ENCODE data around the gene PQBP1. TPM values are rescaled to one million over a fixed set of nuclear protein-coding genes. Genes with fewer than 3 reads are reported as not detected.

Gene PQBP1
- total and polyA plus RNA-seq, 5 donors = 59.8 to 78.6 (median 70.6) TPM

- 91% methylated on average over 5 of the region's 5 CpGs for whole genome bisulfite sequencing
- ATAC-seq (no peak), DNase-seq (no peak)
- H3K27me3 ChIP-seq (ENCODE audit: control insufficient read depth, insufficient read depth) = no peaks in the 10 kb centered on the region
- no peak overlapping the region for H3K27ac ChIP-seq (ENCODE audit: low read length)
- H3K9me3 ChIP-seq (ENCODE audit: control insufficient read depth, low read length) = no peaks in the 10 kb centered on the region
- intact Hi-C loops (cut with DNase I) = no loop called here
- no peaks in the 10 kb centered on the region for H3K4me1 ChIP-seq (ENCODE audit: control insufficient read depth, insufficient read depth, low read length)
- H3K4me3 ChIP-seq (ENCODE audit: low read length) = no peak overlapping the region
These were observed 16.1 kb downstream of the PQBP1 start for GRCh38 chrX:48913605-48914366.

- 85% methylated on average over 13 of the region's 13 CpGs for WGBS
- ATAC-seq (no peak), DNase-seq (no peak)
- Histone ChIP-seq H3K27me3 (ENCODE audit: control insufficient read depth, insufficient read depth) (no peaks in the 10 kb centered on the region), H3K4me1 (ENCODE audit: control insufficient read depth, insufficient read depth, low read length) (no peaks in the 10 kb centered on the region), H3K4me3 (ENCODE audit: low read length) (no peak overlapping the region), H3K9me3 (ENCODE audit: control insufficient read depth, low read length) (no peaks in the 10 kb centered on the region), H3K27ac (ENCODE audit: low read length) (no peak overlapping the region)
- intact Hi-C loops (cut with DNase I) = no loop called here
These were observed 17.1 kb downstream of the PQBP1 start for GRCh38 chrX:48914593-48915493.

GRCh38 chrX:48917139-48918001 is 19.6 kb downstream of the PQBP1 start:
- WGBS = 22% methylated on average over 26 of the region's 27 CpGs
- Histone ChIP-seq H3K4me3 (ENCODE audit: low read length) (no peak overlapping the region), H3K9me3 (ENCODE audit: control insufficient read depth, low read length) (no peaks in the 10 kb centered on the region), H3K27ac (ENCODE audit: low read length) (peak overlapping the region; percentile 14), H3K4me1 (ENCODE audit: control insufficient read depth, insufficient read depth, low read length) (no peaks in the 10 kb centered on the region), H3K27me3 (ENCODE audit: control insufficient read depth, insufficient read depth) (no peaks in the 10 kb centered on the region)
- peak; percentile 75 to 79 for ATAC-seq
- intact Hi-C loops (cut with DNase I) = no loop called here
- peak; percentile 88 to 95 (median 94) for DNase-seq

- Histone ChIP-seq H3K4me1 (ENCODE audit: control insufficient read depth, insufficient read depth, low read length) (no peaks in the 10 kb centered on the region), H3K27ac (ENCODE audit: low read length) (peak overlapping the region; percentile 78), H3K4me3 (ENCODE audit: low read length) (peak overlapping the region; percentile 53), H3K9me3 (ENCODE audit: control insufficient read depth, low read length) (no peaks in the 10 kb centered on the region), H3K27me3 (ENCODE audit: control insufficient read depth, insufficient read depth) (no peaks in the 10 kb centered on the region)
- ATAC-seq (peak in 1 of 2 donors; percentile 9), DNase-seq (no peak)
- WGBS = 11% methylated on average over 23 of the region's 23 CpGs
- intact Hi-C loops (cut with DNase I) = no loop called here
These were observed 20.5 kb downstream of the PQBP1 start for GRCh38 chrX:48918301-48918642.

- intact Hi-C loops (cut with DNase I) = no loop called here
- H3K9me3 ChIP-seq (ENCODE audit: control insufficient read depth, low read length) = no peaks in the 10 kb centered on the region
- DNase-seq (peak; percentile 88 to 95 (median 95)), ATAC-seq (peak; percentile 88 to 89)
- H3K4me1 ChIP-seq (ENCODE audit: control insufficient read depth, insufficient read depth, low read length) = no peaks in the 10 kb centered on the region
- peak within 1 kb of the TSS; percentile 82 for H3K27ac ChIP-seq (ENCODE audit: low read length)
- H3K27me3 ChIP-seq (ENCODE audit: control insufficient read depth, insufficient read depth) = no peaks in the 10 kb centered on the region
- H3K4me3 ChIP-seq (ENCODE audit: low read length) = peak within 1 kb of the TSS; percentile 53
- WGBS = under 1% methylated on average over 55 of the region's 55 CpGs
These were observed 21.1 kb downstream of the PQBP1 start, which contains the start of gene PIM2 for GRCh38 chrX:48918643-48919340. Gene PIM2 (minus strand): TSS chrX:48919024. CDS start chrX:48918834, 190 bp downstream.

- 1% methylated on average over 15 of the region's 15 CpGs for WGBS
- Histone ChIP-seq H3K9me3 (ENCODE audit: control insufficient read depth, low read length) (no peaks in the 10 kb centered on the region), H3K27ac (ENCODE audit: low read length) (peak overlapping the region; percentile 82), H3K4me1 (ENCODE audit: control insufficient read depth, insufficient read depth, low read length) (no peaks in the 10 kb centered on the region), H3K4me3 (ENCODE audit: low read length) (peak overlapping the region; percentile 53), H3K27me3 (ENCODE audit: control insufficient read depth, insufficient read depth) (no peaks in the 10 kb centered on the region)
- intact Hi-C loops (cut with DNase I) = no loop called here
- DNase-seq = peak in 1 of 3 donors; percentile 56
- peak; percentile 5 to 13 for ATAC-seq
These were observed 21.7 kb downstream of the PQBP1 start for GRCh38 chrX:48919360-48919841.

- ATAC-seq = no peak
- no peaks in the 10 kb centered on the region for H3K9me3 ChIP-seq (ENCODE audit: control insufficient read depth, low read length)
- no peaks in the 10 kb centered on the region for H3K27me3 ChIP-seq (ENCODE audit: control insufficient read depth, insufficient read depth)
- WGBS = 36% methylated on average over 8 of the region's 8 CpGs
- no peak for DNase-seq
- no peak overlapping the region for H3K27ac ChIP-seq (ENCODE audit: low read length)
- no peak overlapping the region for H3K4me3 ChIP-seq (ENCODE audit: low read length)
- intact Hi-C loops (cut with DNase I) = no loop called here
- H3K4me1 ChIP-seq (ENCODE audit: control insufficient read depth, insufficient read depth, low read length) = no peaks in the 10 kb centered on the region
These were observed 22.4 kb downstream of the PQBP1 start for GRCh38 chrX:48919947-48920717.

GRCh38 chrX:48920718-48921104 is 23.0 kb downstream of the PQBP1 start:
- no peak for DNase-seq

GRCh38 chrX:48923771-48924170 is 26.0 kb downstream of the PQBP1 start:
- Histone ChIP-seq H3K4me3 (ENCODE audit: low read length) (no peak overlapping the region), H3K27ac (ENCODE audit: low read length) (no peak overlapping the region), H3K4me1 (ENCODE audit: control insufficient read depth, insufficient read depth, low read length) (no peaks in the 10 kb centered on the region), H3K9me3 (ENCODE audit: control insufficient read depth, low read length) (no peaks in the 10 kb centered on the region), H3K27me3 (ENCODE audit: control insufficient read depth, insufficient read depth) (no peaks in the 10 kb centered on the region)
- no peak for ATAC-seq
- DNase-seq = no peak
- intact Hi-C loops (cut with DNase I) = no loop called here
- 89% methylated on average over 13 of the region's 13 CpGs for WGBS

More at GRCh38 chrX:48920718-48921104, 23.0 kb downstream of the PQBP1 start:
- H3K9me3 ChIP-seq (ENCODE audit: control insufficient read depth, low read length) = no peaks in the 10 kb centered on the region
- WGBS = 90% methylated on average over 4 of the region's 4 CpGs
- intact Hi-C loops (cut with DNase I) = no loop called here
- H3K4me1 ChIP-seq (ENCODE audit: control insufficient read depth, insufficient read depth, low read length) = no peaks in the 10 kb centered on the region
- no peak overlapping the region for H3K4me3 ChIP-seq (ENCODE audit: low read length)
- no peaks in the 10 kb centered on the region for H3K27me3 ChIP-seq (ENCODE audit: control insufficient read depth, insufficient read depth)
- no peak overlapping the region for H3K27ac ChIP-seq (ENCODE audit: low read length)
- no peak for ATAC-seq
